Measurements from ENCODE around the gene PYCARD.

DNA sequence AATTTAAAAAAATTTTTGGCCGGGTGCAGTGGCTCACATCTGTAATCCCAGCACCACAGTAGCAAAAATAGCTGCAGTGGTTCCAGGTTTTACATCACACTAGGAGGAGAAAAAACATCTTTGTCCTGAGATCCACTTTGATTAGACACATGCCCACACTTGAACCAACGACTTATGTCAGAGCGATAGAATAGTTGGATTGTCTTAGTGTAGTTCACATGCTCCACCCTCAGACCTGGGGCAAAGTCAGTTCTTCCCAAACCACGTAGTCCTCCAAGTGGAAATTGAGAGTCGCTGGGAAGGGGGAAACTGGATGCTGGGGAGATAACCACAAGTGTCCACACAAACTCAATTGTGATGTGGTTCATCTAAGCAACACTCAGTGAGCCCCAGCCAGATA lies 45.8 kb upstream of the PYCARD start:
- no peak for TF ChIP-seq EZH2 (IDR thresholded peaks at IDR 0.05; ENCODE audit: insufficient read depth, poor library complexity, severe bottlenecking)
- no peak for TF ChIP-seq EZH2phosphoT487 (IDR thresholded peaks at IDR 0.05; ENCODE audit: insufficient read depth, low read depth)

Data from GM23248 (cell line).